IMR-90 (cell line): ENCODE measurements around the gene MT1H. TPM values are rescaled to one million over a fixed set of nuclear protein-coding genes. Genes with fewer than 3 reads are reported as not detected.

ENCODE experiments used
- ATAC-seq: fragments of 200-7000 bp; cut with Tn5 transposase; 2 replicates; pipeline ENCODE4 v1.9.1; 2020; ENCODE audit warnings: low read depth, mild to moderate bottlenecking, moderate library complexity
- BruUV-seq: library from RNA; stranded (reverse); fragments of 400-500 nt; replicated peaks from 2 replicates; lab custom pipeline; 2021; lab: Mats Ljungman, UMichigan
- CTCF ChIA-PET: fragments of 300-600 bp; formaldehyde crosslinking; extraction: SDS; loops from one replicate; lab custom pipeline; 2021; ENCODE audit warnings: antibody characterized with exemption; lab: Yijun Ruan, JAX
- POLR2A ChIA-PET: fragments of 300-600 bp; sonication (Branson Sonifier 250); formaldehyde crosslinking; loops from one replicate; lab custom pipeline; 2022; ENCODE audit warnings: antibody characterized with exemption; ENCODE audit not compliant: unreplicated experiment; lab: Charles Lee
- DNase-seq: peaks from one replicate; pipeline ENCODE4 v3.0.0; 2013
- H2AFZ ChIP-seq: replicated peaks from 2 replicates; pipeline ENCODE3; 2013; ENCODE audit warnings: low read length, mild to moderate bottlenecking; ENCODE audit not compliant: poor library complexity
- H2AK5ac ChIP-seq: 2 replicates; pipeline ENCODE4 v1.6.1; 2013; ENCODE audit warnings: low read depth, low read length, inconsistent platforms
- H2AK9ac ChIP-seq: replicated peaks from 2 replicates; pipeline ENCODE3; 2013; ENCODE audit warnings: mild to moderate bottlenecking, low read depth, low read length, moderate library complexity; ENCODE audit not compliant: poor library complexity
- H2BK120ac ChIP-seq: 2 replicates; pipeline ENCODE4 v1.6.1; 2013; ENCODE audit warnings: low read depth, low read length, inconsistent platforms
- H2BK15ac ChIP-seq: 3 replicates; pipeline ENCODE4 v1.6.1; 2013; ENCODE audit warnings: low read depth, low read length, inconsistent platforms
- H2BK20ac ChIP-seq: 2 replicates; pipeline ENCODE4 v1.6.1; 2013; ENCODE audit warnings: low read depth, mild to moderate bottlenecking, inconsistent platforms, low read length, moderate library complexity
- H2BK5ac ChIP-seq: 2 replicates; pipeline ENCODE4 v1.6.1; 2013; ENCODE audit warnings: mild to moderate bottlenecking, low read depth, low read length, inconsistent platforms; ENCODE audit not compliant: poor library complexity, severe bottlenecking
- H3K14ac ChIP-seq: replicated peaks from 2 replicates; pipeline ENCODE4 v1.6.1; 2013; ENCODE audit warnings: low read depth, low read length, inconsistent platforms
- H3K18ac ChIP-seq: 2 replicates; pipeline ENCODE4 v1.6.1; 2013; ENCODE audit warnings: low read depth, low read length, control low read depth
- H3K23ac ChIP-seq: 2 replicates; pipeline ENCODE4 v1.6.1; 2013; ENCODE audit warnings: low read depth, low read length, inconsistent platforms
- H3K27ac ChIP-seq: 2 replicates; pipeline ENCODE4 v1.5.1; 2013; ENCODE audit warnings: mild to moderate bottlenecking, control low read depth, low read length; ENCODE audit not compliant: insufficient read depth
- H3K27me3 ChIP-seq: 2 replicates; pipeline ENCODE4 v1.6.1; 2013; ENCODE audit warnings: low read length; ENCODE audit not compliant: control insufficient read depth, insufficient read depth
- H3K36me3 ChIP-seq: 2 replicates; pipeline ENCODE4 v1.6.1; 2013; ENCODE audit warnings: low read length, mixed read lengths; ENCODE audit not compliant: control insufficient read depth, insufficient read depth
- H3K4ac ChIP-seq: 2 replicates; pipeline ENCODE4 v1.6.1; 2013; ENCODE audit warnings: low read depth, low read length, inconsistent platforms
- H3K4me1 ChIP-seq: 2 replicates; pipeline ENCODE4 v1.6.1; 2013; ENCODE audit warnings: low read length, mixed read lengths; ENCODE audit not compliant: control insufficient read depth, insufficient read depth
- H3K4me2 ChIP-seq: 2 replicates; pipeline ENCODE4 v1.6.1; 2013; ENCODE audit warnings: low read depth, mild to moderate bottlenecking, control low read depth, low read length, moderate library complexity
- H3K4me3 ChIP-seq: 2 replicates; pipeline ENCODE4 v1.5.1; 2013; ENCODE audit warnings: low read depth, mild to moderate bottlenecking, control low read depth, low read length, moderate library complexity; ENCODE audit not compliant: insufficient read depth
- H3K56ac ChIP-seq: 2 replicates; pipeline ENCODE4 v1.6.1; 2013; ENCODE audit warnings: low read length, inconsistent platforms; ENCODE audit not compliant: insufficient read depth; ENCODE audit errors: extremely low read depth
- H3K79me1 ChIP-seq, 2 experiments: 2 replicates each; pipeline ENCODE4 v1.6.1; 2013; ENCODE audit warnings: low read length in 2 of 2, inconsistent platforms in 1 of 2, low read depth in 1 of 2
- H3K9ac ChIP-seq: 2 replicates; pipeline ENCODE4 v1.6.1; 2013; ENCODE audit warnings: low read depth, low read length, control low read depth
- H3K9me1 ChIP-seq: 2 replicates; pipeline ENCODE4 v1.6.1; 2013; ENCODE audit warnings: low read length, inconsistent platforms; ENCODE audit not compliant: insufficient read depth
- H3K9me3 ChIP-seq: 2 replicates; pipeline ENCODE4 v1.6.1; 2013; ENCODE audit warnings: low read length; ENCODE audit not compliant: control insufficient read depth, insufficient read depth
- H4K20me1 ChIP-seq: 2 replicates; pipeline ENCODE4 v1.6.1; 2013; ENCODE audit warnings: low read length, inconsistent platforms; ENCODE audit not compliant: insufficient read depth
- H4K5ac ChIP-seq: 2 replicates; pipeline ENCODE4 v1.6.1; 2013; ENCODE audit warnings: mild to moderate bottlenecking, low read depth, low read length, control low read depth
- H4K8ac ChIP-seq, 2 experiments: 2 replicates each; pipeline ENCODE4 v1.6.1; 2013; ENCODE audit warnings: low read depth in 2 of 2, low read length in 2 of 2, control low read depth in 1 of 2, inconsistent platforms in 1 of 2
- H4K91ac ChIP-seq: 2 replicates; pipeline ENCODE4 v1.6.1; 2013; ENCODE audit warnings: low read depth, low read length, inconsistent platforms; ENCODE audit not compliant: insufficient read depth
- BHLHE40 ChIP-seq: fragments of 150-350 bp; IDR thresholded peaks from 2 replicates; pipeline ENCODE4 v1.6.1; 2016; ENCODE audit warnings: mild to moderate bottlenecking, low read depth, low read length
- CEBPB ChIP-seq: IDR thresholded peaks from 2 replicates; pipeline ENCODE4 v1.6.1; 2012; ENCODE audit warnings: low read depth, low read length, improper control_type of control experiment
- CHD1 ChIP-seq: IDR thresholded peaks from 2 replicates; pipeline ENCODE4 v1.6.1; 2012; ENCODE audit warnings: low read depth, low read length, improper control_type of control experiment
- CTCF ChIP-seq: conservative IDR thresholded peaks from 2 replicates; pipeline ENCODE4 v1.5.1; 2012; ENCODE audit warnings: mild to moderate bottlenecking, low read depth, low read length, improper control_type of control experiment
- ELK1 ChIP-seq: fragments of 150-350 bp; IDR thresholded peaks from 2 replicates; pipeline ENCODE4 v1.6.1; 2016; ENCODE audit warnings: low read depth, mild to moderate bottlenecking, low read length, moderate library complexity, borderline replicate concordance
- FOS ChIP-seq: fragments of 150-350 bp; IDR thresholded peaks from 2 replicates; pipeline ENCODE4 v1.6.1; 2016; ENCODE audit warnings: low read depth, low read length
- MAFK ChIP-seq: IDR thresholded peaks from 2 replicates; pipeline ENCODE4 v1.6.1; 2012; ENCODE audit warnings: low read depth, low read length, improper control_type of control experiment
- MAZ ChIP-seq: IDR thresholded peaks from 2 replicates; pipeline ENCODE4 v1.6.1; 2012; ENCODE audit warnings: low read depth, mild to moderate bottlenecking, low read length, improper control_type of control experiment, moderate library complexity, borderline replicate concordance
- MXI1 ChIP-seq: IDR thresholded peaks from 2 replicates; pipeline ENCODE4 v1.6.1; 2012; ENCODE audit warnings: low read depth, mild to moderate bottlenecking, low read length, moderate library complexity, borderline replicate concordance
- NFE2L2 ChIP-seq: fragments of 150-350 bp; IDR thresholded peaks from 2 replicates; pipeline ENCODE4 v1.6.1; 2016; ENCODE audit warnings: low read depth, mild to moderate bottlenecking, low read length
- POLR2A ChIP-seq: IDR thresholded peaks from 2 replicates; pipeline ENCODE4 v1.6.1; 2012; ENCODE audit warnings: mild to moderate bottlenecking, low read depth, low read length
- RAD21 ChIP-seq: IDR thresholded peaks from 2 replicates; pipeline ENCODE4 v1.6.1; 2012; ENCODE audit warnings: low read length, improper control_type of control experiment
- RCOR1 ChIP-seq: IDR thresholded peaks from 2 replicates; pipeline ENCODE4 v1.6.1; 2012; ENCODE audit warnings: mild to moderate bottlenecking, low read length, improper control_type of control experiment; ENCODE audit not compliant: insufficient replicate concordance
- RFX5 ChIP-seq: IDR thresholded peaks from 2 replicates; pipeline ENCODE4 v1.8.0; 2012; ENCODE audit warnings: low read depth, mild to moderate bottlenecking, low read length, moderate library complexity
- SMC3 ChIP-seq: fragments of 150-350 bp; IDR thresholded peaks from 2 replicates; pipeline ENCODE4 v1.6.1; 2016; ENCODE audit warnings: low read depth, mild to moderate bottlenecking, antibody characterized with exemption, low read length, moderate library complexity
- WGBS, 2 experiments: methylation state at CpG; one replicate each; pipeline versions ENCODE4 v1.1.5 to v1.1.7; 2013; ENCODE audit warnings: missing lambda C conversion rate in 2 of 2; ENCODE audit not compliant: insufficient read length in 1 of 2; ENCODE audit errors: extremely low coverage in 2 of 2; 5-methylcytosine and 5-hydroxymethylcytosine counted together
- dilution Hi-C: fragments of 300-500 bp; cut with HindIII; formaldehyde crosslinking; loops from one replicate; pipeline ENCODE4 v1.14.3; 2018; ENCODE audit warnings: low sequenced_read_pairs; ENCODE audit not compliant: unreplicated experiment
- in situ Hi-C: fragments of 300-500 bp; cut with MboI; formaldehyde crosslinking; loops from 3 replicates; pipeline ENCODE4 v1.14.3; 2019; ENCODE audit warnings: low sequenced_read_pairs, inconsistent platforms, mixed read lengths
- intact Hi-C: fragments of 100-400 bp; cut with micrococcal nuclease; formaldehyde crosslinking; loops from 2 replicates; pipeline ENCODE4 v1.10.0; 2022
- polyA plus RNA-seq, 3 experiments: library from polyadenylated mRNA; depleted of rRNA; stranded (reverse); fragments of >200 nt; gene quantifications; 2 replicates each; pipeline ENCODE4 v1.2.3, GENCODE V29; 2012; ENCODE audit warnings: low replicate concordance in 1 of 3
- total RNA-seq: library from RNA; depleted of rRNA; stranded (reverse); fragments of >200 nt; gene quantifications from 2 replicates; pipeline ENCODE4 v1.2.3, GENCODE V29; 2012
- TF ChIP-seq, protein P1 (sequence below): fragments of 150-350 bp; IDR thresholded peaks from 2 replicates; pipeline ENCODE4 v1.6.1; 2017; ENCODE audit warnings: mild to moderate bottlenecking, antibody characterized with exemption, low read length, low read depth

The MT1H gene
- total and polyA plus RNA-seq, 2 of the 4 experiments (the other 2 are of a cell fraction), result not detected

GRCh38 chr16:56702836-56703235, 33.2 kb downstream of the MT1H start:
- Histone ChIP-seq H4K5ac (no peak overlapping the region), H2BK15ac (no peak overlapping the region), H3K9ac (no peak overlapping the region), H3K4ac (no peak overlapping the region), H3K36me3 (no peaks in the 10 kb centered on the region), H3K4me2 (no peak overlapping the region), H3K56ac (no peak overlapping the region), H3K18ac (no peak overlapping the region), H2AK9ac (no peak overlapping the region), H3K4me3 (no peak overlapping the region), H2AFZ (no peak overlapping the region), H3K79me1 (no peaks in the 10 kb centered on the region), H2BK120ac (no peak overlapping the region), H3K14ac (no peak overlapping the region), H2AK5ac (no peak overlapping the region), H3K9me1 (no peaks in the 10 kb centered on the region; the same call in 1 of the 2 replicates), H3K27ac (no peak overlapping the region), H3K4me1 (no peaks in the 10 kb centered on the region), H4K8ac (no peak overlapping the region), H2BK20ac (no peak overlapping the region), H3K9me3 (no peaks in the 10 kb centered on the region), H4K91ac (no peak overlapping the region), H4K20me1 (no peaks in the 10 kb centered on the region), H3K23ac (no peak overlapping the region), H3K27me3 (no peaks in the 10 kb centered on the region; the same call in 1 of the 2 replicates), H2BK5ac (no peak overlapping the region)
- intact Hi-C loops, result loop anchor here (1.0 to 5.0 kb wide), 6 partner anchors 102 to 761 kb away; partner anchors contain the start of genes NUDT21 and OGFOD1
- WGBS, 2 experiments, result no CpG with 5 or more reads among the region's 5 CpGs
- DNase-seq, result no peak
- no peak for TF ChIP-seq CTCF
- TF ChIP-seq NFE2L2, result no peak
- TF ChIP-seq POLR2A, result no peak
- TF ChIP-seq CHD1, result no peak
- no peak for TF ChIP-seq CEBPB
- TF ChIP-seq MAFK, result no peak
- no peak for TF ChIP-seq RCOR1
- no peak for TF ChIP-seq RAD21
- TF ChIP-seq SMC3, result no peak
- no peak for TF ChIP-seq RFX5
- TF ChIP-seq, protein P1, sequence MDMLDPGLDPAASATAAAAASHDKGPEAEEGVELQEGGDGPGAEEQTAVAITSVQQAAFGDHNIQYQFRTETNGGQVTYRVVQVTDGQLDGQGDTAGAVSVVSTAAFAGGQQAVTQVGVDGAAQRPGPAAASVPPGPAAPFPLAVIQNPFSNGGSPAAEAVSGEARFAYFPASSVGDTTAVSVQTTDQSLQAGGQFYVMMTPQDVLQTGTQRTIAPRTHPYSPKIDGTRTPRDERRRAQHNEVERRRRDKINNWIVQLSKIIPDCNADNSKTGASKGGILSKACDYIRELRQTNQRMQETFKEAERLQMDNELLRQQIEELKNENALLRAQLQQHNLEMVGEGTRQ, result no peak
- TF ChIP-seq ELK1, result no peak
- TF ChIP-seq MXI1, result no peak
- TF ChIP-seq FOS, result no peak
- TF ChIP-seq MAZ, result no peak
- no peak for TF ChIP-seq BHLHE40
- in situ Hi-C loops, result loop anchor here (5.0 to 25.0 kb wide), 2 partner anchors 126 to 766 kb away; no protein-coding TSS in a partner anchor
- CTCF ChIA-PET, result interaction anchor here (0.7 to 1.7 kb wide), 9 partner anchors 16 to 367 kb away, joined by 3 to 13 read pairs (median 5); no protein-coding TSS in a partner anchor
- no TSS peak for BruUV-seq
- POLR2A ChIA-PET, result interaction anchor here (0.6 kb wide), 1 partner anchor 33 kb away, joined by 3 read pairs; no protein-coding TSS in a partner anchor
- no peak for ATAC-seq
- dilution Hi-C loops, result no loop called here
